H9 (cell line): ENCODE data around the gene PELO. TPM values are rescaled to one million over a fixed set of nuclear protein-coding genes. Genes with fewer than 3 reads are reported as not detected.

Experiments
- DNase-seq: peaks from one replicate; pipeline ENCODE4 v3.0.0-alpha.2; 2017
- H2AFZ ChIP-seq: one replicate; pipeline ENCODE4 v1.6.1; 2013; ENCODE audit warnings: mild to moderate bottlenecking, low read length, control low read depth, moderate library complexity
- H2AK5ac ChIP-seq: 2 replicates; pipeline ENCODE4 v1.6.1; 2013; ENCODE audit warnings: low read length, control low read depth, mixed read lengths; ENCODE audit not compliant: insufficient read length
- H2BK120ac ChIP-seq: one replicate; pipeline ENCODE4 v1.6.1; 2013; ENCODE audit warnings: low read depth, mild to moderate bottlenecking, low read length, control low read depth, inconsistent platforms; ENCODE audit not compliant: poor library complexity, severe bottlenecking
- H2BK12ac ChIP-seq: 2 replicates; pipeline ENCODE4 v1.6.1; 2013; ENCODE audit warnings: low read length, control low read depth, mixed read lengths, low read depth; ENCODE audit not compliant: insufficient read length
- H2BK15ac ChIP-seq: 2 replicates; pipeline ENCODE4 v1.6.1; 2013; ENCODE audit warnings: low read depth, low read length, control low read depth
- H2BK20ac ChIP-seq: one replicate; pipeline ENCODE4 v1.6.1; 2013; ENCODE audit warnings: low read depth, mild to moderate bottlenecking, low read length, control low read depth, inconsistent platforms; ENCODE audit not compliant: poor library complexity, severe bottlenecking
- H2BK5ac ChIP-seq: 2 replicates; pipeline ENCODE4 v1.6.1; 2013; ENCODE audit warnings: low read length, control low read depth, mixed read lengths; ENCODE audit not compliant: insufficient read length
- H3K14ac ChIP-seq: 2 replicates; pipeline ENCODE4 v1.6.1; 2013; ENCODE audit warnings: low read length, control low read depth; ENCODE audit not compliant: insufficient read depth
- H3K18ac ChIP-seq: 2 replicates; pipeline ENCODE4 v1.6.1; 2013; ENCODE audit warnings: low read depth, mild to moderate bottlenecking, mixed read lengths, low read length, control low read depth; ENCODE audit not compliant: insufficient read length
- H3K23ac ChIP-seq: 2 replicates; pipeline ENCODE4 v1.6.1; 2013; ENCODE audit warnings: low read length, control low read depth, mixed read lengths, low read depth; ENCODE audit not compliant: insufficient read length
- H3K23me2 ChIP-seq: 2 replicates; pipeline ENCODE4 v1.6.1; 2013; ENCODE audit warnings: low read depth, mild to moderate bottlenecking, mixed read lengths, low read length, control low read depth; ENCODE audit not compliant: insufficient read length, poor library complexity, severe bottlenecking
- H3K27ac ChIP-seq: 2 replicates; pipeline ENCODE4 v1.5.1; 2013; ENCODE audit warnings: low read length, control low read depth, mixed read lengths, low read depth; ENCODE audit not compliant: insufficient read length
- H3K27me3 ChIP-seq: 2 replicates; pipeline ENCODE4 v1.6.1; 2013; ENCODE audit warnings: low read length, control low read depth, inconsistent platforms; ENCODE audit not compliant: insufficient read depth
- H3K4ac ChIP-seq: 2 replicates; pipeline ENCODE4 v1.6.1; 2013; ENCODE audit warnings: low read depth, mild to moderate bottlenecking, control low read depth, inconsistent platforms, low read length, moderate library complexity
- H3K4me1 ChIP-seq: 2 replicates; pipeline ENCODE4 v1.6.1; 2013; ENCODE audit warnings: low read length, control low read depth, inconsistent platforms; ENCODE audit not compliant: insufficient read depth
- H3K4me2 ChIP-seq: 2 replicates; pipeline ENCODE4 v1.6.1; 2013; ENCODE audit warnings: low read length, control low read depth, mixed read lengths; ENCODE audit not compliant: insufficient read length, insufficient read depth
- H3K56ac ChIP-seq: 2 replicates; pipeline ENCODE4 v1.6.1; 2013; ENCODE audit warnings: low read depth, mild to moderate bottlenecking, mixed read lengths, low read length, control low read depth; ENCODE audit not compliant: insufficient read length
- H3K79me1 ChIP-seq: 2 replicates; pipeline ENCODE4 v1.6.1; 2013; ENCODE audit warnings: low read depth, mild to moderate bottlenecking, moderate library complexity, low read length, control low read depth, inconsistent platforms; ENCODE audit not compliant: insufficient read depth, poor library complexity, severe bottlenecking
- H3K79me2 ChIP-seq: 2 replicates; pipeline ENCODE4 v1.6.1; 2013; ENCODE audit warnings: low read length, control low read depth, inconsistent platforms; ENCODE audit not compliant: insufficient read depth
- H3K9ac ChIP-seq: 2 replicates; pipeline ENCODE4 v1.6.1; 2013; ENCODE audit warnings: low read length, control low read depth, mixed read lengths; ENCODE audit not compliant: insufficient read length; ENCODE audit errors: extremely low read depth
- H3K9me3 ChIP-seq: one replicate; pipeline ENCODE4 v1.6.1; 2013; ENCODE audit warnings: low read depth, low read length, inconsistent platforms; ENCODE audit not compliant: control insufficient read depth
- H3T11ph ChIP-seq: one replicate; pipeline ENCODE4 v1.6.1; 2013; ENCODE audit warnings: mild to moderate bottlenecking, low read length, control low read depth, inconsistent platforms
- H4K20me1 ChIP-seq: one replicate; pipeline ENCODE4 v1.6.1; 2013; ENCODE audit not compliant: control insufficient read depth, insufficient read length, insufficient read depth
- H4K5ac ChIP-seq: 2 replicates; pipeline ENCODE4 v1.6.1; 2013; ENCODE audit warnings: low read depth, mild to moderate bottlenecking, mixed read lengths, low read length, control low read depth; ENCODE audit not compliant: insufficient read length
- H4K8ac ChIP-seq: replicated peaks from 2 replicates; pipeline ENCODE4 v1.6.1; 2013; ENCODE audit warnings: low read length, control low read depth, mixed read lengths, low read depth; ENCODE audit not compliant: insufficient read length
- H4K91ac ChIP-seq: 2 replicates; pipeline ENCODE4 v1.6.1; 2013; ENCODE audit warnings: low read depth, mild to moderate bottlenecking, moderate library complexity, mixed read lengths, low read length, control low read depth; ENCODE audit not compliant: insufficient read length
- H3K27ac Mint-ChIP-seq, 3 experiments: 2 replicates in 2 of 3; 3 replicates in 1 of 3; pipeline ENCODE4 v1.8.0; 2020 to 2021; ENCODE audit warnings: mixed read lengths in 3 of 3, mild to moderate bottlenecking in 1 of 3, moderate library complexity in 1 of 3
- H3K27me3 Mint-ChIP-seq: 2 replicates; pipeline ENCODE4 v1.8.0; 2021; ENCODE audit warnings: low read depth, mild to moderate bottlenecking, moderate library complexity, mixed read lengths
- H3K36me3 Mint-ChIP-seq, 3 experiments: 2 replicates in 2 of 3; 3 replicates in 1 of 3; pipeline ENCODE4 v1.8.0; 2020 to 2021; ENCODE audit warnings: low read depth in 3 of 3, mixed read lengths in 3 of 3; ENCODE audit not compliant: insufficient read depth in 1 of 3
- H3K4me1 Mint-ChIP-seq, 2 experiments: 2 replicates each; pipeline ENCODE4 v1.8.0; 2020; ENCODE audit warnings: mixed read lengths in 2 of 2
- H3K4me3 Mint-ChIP-seq, 2 experiments: 2 replicates in 1 of 2; 3 replicates in 1 of 2; pipeline ENCODE4 v1.8.0; 2020 to 2021; ENCODE audit warnings: mild to moderate bottlenecking in 2 of 2, mixed read lengths in 2 of 2, moderate library complexity in 1 of 2
- H3K9me3 Mint-ChIP-seq, 2 experiments: 2 replicates in 1 of 2; 3 replicates in 1 of 2; pipeline ENCODE4 v1.8.0; 2020; ENCODE audit warnings: mild to moderate bottlenecking in 2 of 2, mixed read lengths in 2 of 2, moderate library complexity in 1 of 2
- CTCF ChIP-seq: fragments of 200-600 bp; sonication (generic); conservative IDR thresholded peaks from 3 replicates; pipeline ENCODE4 v1.8.0; 2021; ENCODE audit warnings: antibody characterized with exemption, mild to moderate bottlenecking
- total RNA-seq: library from RNA; stranded (reverse); gene quantifications from 2 replicates; pipeline ENCODE4 v1.2.1, GENCODE V29; 2021

Gene PELO
- total RNA-seq, 1 experiment from 2014 or later: 20.3 TPM

- Histone ChIP-seq H2BK5ac (no peak overlapping the region), H4K20me1 (no peaks in the 10 kb centered on the region), H3K9ac (no peak overlapping the region), H3K4me2 (no peak overlapping the region), H2AK5ac (no peak overlapping the region), H3K79me2 (no peaks in the 10 kb centered on the region), H3K23me2 (no peaks in the 10 kb centered on the region), H4K5ac (no peak overlapping the region), H3T11ph (no peak overlapping the region), H3K27me3 (no peaks in the 10 kb centered on the region), H3K9me3 (no peaks in the 10 kb centered on the region), H2AFZ (no peak overlapping the region), H3K79me1 (no peaks in the 10 kb centered on the region), H3K4me1 (no peaks in the 10 kb centered on the region), H2BK12ac (no peak overlapping the region), H3K23ac (no peak overlapping the region), H3K56ac (no peak overlapping the region), H3K27ac (no peak overlapping the region), H2BK20ac (no peak overlapping the region), H2BK15ac (no peak overlapping the region), H4K91ac (no peak overlapping the region), H4K8ac (no peak overlapping the region), H3K14ac (no peak overlapping the region), H3K4ac (no peak overlapping the region), H2BK120ac (no peak overlapping the region), H3K18ac (no peak overlapping the region)
- H3K9me3 Mint-ChIP-seq: no peaks in the 10 kb centered on the region
- no peak for TF ChIP-seq CTCF
- H3K36me3 Mint-ChIP-seq: peaks cover 0 to under 1% (median 0%) of the 10 kb centered on the region in 3 experiments; a peak in 1 of 7 replicates
- no peak overlapping the region for H3K27ac Mint-ChIP-seq
- H3K4me1 Mint-ChIP-seq: no peaks in the 10 kb centered on the region
- H3K27me3 Mint-ChIP-seq: no peaks in the 10 kb centered on the region
- H3K4me3 Mint-ChIP-seq: no peak overlapping the region
- no peak for DNase-seq
Observed at GRCh38 chr5:52738095-52738506, 49.6 kb upstream of the PELO start.
